ENCODE data around the gene CEACAM8.

DNA sequence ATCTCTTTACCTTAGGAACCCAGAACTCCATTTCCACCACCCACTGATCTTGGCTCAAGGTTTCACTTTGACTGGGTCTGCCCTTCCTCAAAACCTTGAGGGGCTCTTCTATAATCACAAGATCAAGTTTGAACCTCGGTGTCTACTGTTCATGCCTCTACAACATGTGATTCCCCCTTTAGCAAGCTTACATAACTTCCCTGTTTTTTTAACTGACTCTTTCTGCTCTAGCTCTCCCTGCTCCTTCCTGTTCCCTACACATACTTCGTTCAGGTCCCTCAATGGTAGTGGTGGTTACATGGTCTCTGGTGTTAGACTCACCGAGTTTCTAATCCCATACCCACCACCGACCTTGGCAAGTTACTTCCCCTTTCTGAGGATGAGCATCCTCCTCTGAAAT, 26.7 kb downstream of the CEACAM8 start:
- TF ChIP-seq CTCF (IDR thresholded peaks at IDR 0.05; ENCODE audit: insufficient read depth, low read length, poor library complexity, severe bottlenecking) (no peak), EZH2phosphoT487 (conservative IDR thresholded peaks at IDR 0.05; ENCODE audit: low read length) (no peak)

All from SU-DHL-6 (cell line).